GM18502 (cell line): ENCODE data around the gene ZFP3.
"Not testable (repeated sequence)": the region's sequence is repeated elsewhere in the genome, so short reads cannot be mapped to it uniquely, and the experiment has no call there.

ENCODE experiments used
- ATAC-seq: cut with Tn5 transposase; IDR thresholded peaks from one replicate; pipeline ENCODE4 v1.9.1; 2021; ENCODE audit warnings: mild to moderate bottlenecking; ENCODE audit not compliant: unreplicated experiment, poor library complexity

Gene ZFP3

GRCh38 chr17:5136580-5137412 is 58.5 kb downstream of the ZFP3 start:
- ATAC-seq, result not testable (repeated sequence)

DNA sequence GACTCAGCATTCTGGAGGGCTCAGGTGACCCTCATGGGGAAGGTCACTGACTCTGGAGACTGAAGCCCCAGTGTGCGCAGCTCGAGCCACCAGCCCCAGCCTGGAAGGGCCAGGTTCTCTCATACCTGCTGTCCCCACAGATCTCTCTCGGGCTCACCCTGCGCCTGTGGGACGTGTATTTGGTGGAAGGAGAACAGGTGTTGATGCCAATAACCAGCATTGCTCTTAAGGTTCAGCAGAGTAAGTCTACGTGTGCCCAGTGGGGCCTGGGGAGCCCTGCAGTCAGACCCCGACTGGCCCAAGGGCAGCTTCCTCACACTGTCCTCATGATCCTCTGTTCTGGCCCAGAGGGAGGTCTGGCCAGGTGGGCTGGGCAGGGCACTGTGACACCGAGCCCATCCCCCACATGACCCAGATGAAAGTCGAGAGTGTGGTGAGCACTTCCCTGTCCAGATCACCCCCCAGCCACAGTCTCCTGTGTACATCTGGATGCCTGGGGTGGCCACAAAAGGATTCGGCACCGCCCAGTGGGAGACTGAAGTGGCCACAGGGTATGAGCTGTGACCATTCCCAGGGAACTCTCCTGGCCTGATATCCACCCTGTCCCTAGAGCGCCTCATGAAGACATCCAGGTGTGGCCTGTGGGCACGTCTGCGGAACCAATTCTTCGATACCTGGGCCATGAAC is 59.4 kb downstream of the ZFP3 start:
- ATAC-seq, result not testable (repeated sequence)

DNA sequence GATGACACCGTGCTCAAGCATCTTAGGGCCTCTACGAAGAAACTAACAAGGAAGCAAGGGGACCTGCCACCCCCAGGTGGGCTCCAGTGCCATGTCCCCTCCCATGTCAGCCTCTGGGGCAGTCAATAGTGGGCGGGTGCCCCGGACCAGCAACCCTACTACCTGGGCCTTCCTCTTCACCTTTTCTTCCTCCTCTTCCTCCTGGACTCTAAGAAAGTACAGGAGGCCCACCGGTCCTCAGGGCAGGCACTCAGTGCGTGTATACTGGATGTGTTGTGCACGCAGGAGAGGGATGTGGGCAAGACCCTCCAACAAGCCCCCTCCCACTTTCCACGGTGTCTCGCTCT is 59.9 kb downstream of the ZFP3 start:
- ATAC-seq, result not testable (repeated sequence)

DNA sequence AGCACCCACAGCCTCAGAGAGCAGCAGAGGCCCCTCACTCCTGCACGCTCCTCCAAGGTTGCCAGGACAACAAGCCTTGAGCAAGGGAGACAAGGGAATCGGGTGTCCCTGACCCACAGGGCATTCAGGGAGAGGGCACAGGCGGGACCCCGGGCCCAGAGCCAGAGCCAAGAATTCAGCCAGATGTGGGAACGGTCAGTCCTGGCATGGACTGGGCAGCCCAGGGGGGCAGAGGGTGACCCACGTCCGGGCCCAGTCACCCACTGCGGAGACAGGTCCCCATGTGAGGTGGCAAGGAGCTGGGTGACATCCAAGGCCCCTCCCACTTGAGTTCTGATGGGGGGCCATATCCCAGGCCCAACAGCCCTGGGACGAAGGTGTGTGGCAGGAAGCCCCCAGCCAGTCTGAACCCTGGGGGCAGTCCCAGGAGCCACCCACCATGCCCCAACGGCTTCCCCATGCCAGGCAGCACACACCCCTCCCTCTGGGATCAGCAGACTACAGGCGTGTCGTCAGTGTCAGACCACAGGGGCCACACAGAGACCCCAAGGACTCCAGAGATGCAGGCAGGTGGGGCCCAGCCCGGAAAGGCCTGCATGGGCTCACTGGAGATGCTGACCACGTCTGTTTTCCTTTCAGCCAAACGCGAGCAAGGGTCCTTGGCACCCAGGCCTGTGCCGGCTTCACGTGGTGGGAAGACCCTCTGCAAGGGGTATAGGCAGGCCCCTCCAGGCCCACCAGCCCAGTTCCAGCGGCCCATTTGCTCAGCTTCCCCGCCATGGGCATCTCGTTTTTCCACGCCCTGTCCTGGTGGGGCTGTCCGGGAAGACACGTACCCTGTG is 60.6 kb downstream of the ZFP3 start:
- ATAC-seq, result no peak

DNA sequence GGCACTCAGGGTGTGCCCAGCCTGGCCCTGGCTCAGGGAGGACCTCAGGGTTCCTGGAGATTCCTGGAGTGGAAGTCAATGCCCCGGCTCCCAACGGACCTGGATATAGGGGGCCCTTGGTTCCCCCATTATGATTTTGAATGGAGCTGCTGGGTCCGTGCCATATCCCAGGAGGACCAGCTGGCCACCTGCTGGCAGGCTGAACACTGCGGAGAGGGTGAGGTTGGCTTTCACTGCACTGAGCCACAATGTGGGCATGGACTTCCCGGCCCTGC is 61.1 kb downstream of the ZFP3 start:
- ATAC-seq, result no peak

GRCh38 chr17:5142877-5143276 is 64.6 kb downstream of the ZFP3 start:
- ATAC-seq, result not testable (repeated sequence)
